Measurements from ENCODE around the gene LRRC27.

The LRRC27 gene

DNA sequence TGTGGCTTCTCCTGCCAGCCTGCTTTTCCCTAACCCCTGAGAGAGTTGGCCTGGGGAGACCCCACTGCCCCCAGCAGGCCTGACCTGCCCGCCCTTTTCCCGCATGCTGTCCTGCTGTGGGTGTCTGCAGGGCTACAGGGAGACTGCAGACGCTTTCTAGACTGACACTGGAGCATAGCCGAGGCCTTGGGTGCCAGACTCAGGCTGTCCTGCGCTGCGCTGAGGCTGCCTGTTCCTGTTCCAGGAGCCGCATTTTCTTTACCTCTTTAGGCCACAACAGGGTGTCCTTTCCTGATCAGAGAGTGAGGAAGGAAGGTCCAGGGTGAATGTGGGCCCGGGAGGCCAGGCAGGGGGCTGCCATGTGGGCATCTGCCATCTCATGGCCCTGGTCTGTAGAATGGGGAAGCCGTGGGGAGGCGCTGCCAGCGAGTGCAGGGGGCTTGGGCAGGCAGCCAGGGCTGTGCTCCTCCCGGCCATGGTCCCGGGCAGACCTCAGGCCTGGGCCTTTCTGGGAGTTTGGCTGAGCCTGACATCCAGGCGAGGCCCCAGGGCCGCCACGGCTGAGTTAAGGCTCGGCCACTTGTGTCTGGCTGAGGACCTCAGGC is 68.7 kb downstream of the LRRC27 start:
- TF ChIP-seq, protein P1, sequence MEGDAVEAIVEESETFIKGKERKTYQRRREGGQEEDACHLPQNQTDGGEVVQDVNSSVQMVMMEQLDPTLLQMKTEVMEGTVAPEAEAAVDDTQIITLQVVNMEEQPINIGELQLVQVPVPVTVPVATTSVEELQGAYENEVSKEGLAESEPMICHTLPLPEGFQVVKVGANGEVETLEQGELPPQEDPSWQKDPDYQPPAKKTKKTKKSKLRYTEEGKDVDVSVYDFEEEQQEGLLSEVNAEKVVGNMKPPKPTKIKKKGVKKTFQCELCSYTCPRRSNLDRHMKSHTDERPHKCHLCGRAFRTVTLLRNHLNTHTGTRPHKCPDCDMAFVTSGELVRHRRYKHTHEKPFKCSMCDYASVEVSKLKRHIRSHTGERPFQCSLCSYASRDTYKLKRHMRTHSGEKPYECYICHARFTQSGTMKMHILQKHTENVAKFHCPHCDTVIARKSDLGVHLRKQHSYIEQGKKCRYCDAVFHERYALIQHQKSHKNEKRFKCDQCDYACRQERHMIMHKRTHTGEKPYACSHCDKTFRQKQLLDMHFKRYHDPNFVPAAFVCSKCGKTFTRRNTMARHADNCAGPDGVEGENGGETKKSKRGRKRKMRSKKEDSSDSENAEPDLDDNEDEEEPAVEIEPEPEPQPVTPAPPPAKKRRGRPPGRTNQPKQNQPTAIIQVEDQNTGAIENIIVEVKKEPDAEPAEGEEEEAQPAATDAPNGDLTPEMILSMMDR (IDR thresholded peaks at IDR 0.05; ENCODE audit: control extremely low read depth, extremely low read depth, low read depth, missing control alignments): no peak
- CTCF ChIA-PET: no interaction called here
- POLR2A ChIA-PET: no interaction called here
- DNase-seq (ENCODE audit: extremely low spot score): no peak

DNA sequence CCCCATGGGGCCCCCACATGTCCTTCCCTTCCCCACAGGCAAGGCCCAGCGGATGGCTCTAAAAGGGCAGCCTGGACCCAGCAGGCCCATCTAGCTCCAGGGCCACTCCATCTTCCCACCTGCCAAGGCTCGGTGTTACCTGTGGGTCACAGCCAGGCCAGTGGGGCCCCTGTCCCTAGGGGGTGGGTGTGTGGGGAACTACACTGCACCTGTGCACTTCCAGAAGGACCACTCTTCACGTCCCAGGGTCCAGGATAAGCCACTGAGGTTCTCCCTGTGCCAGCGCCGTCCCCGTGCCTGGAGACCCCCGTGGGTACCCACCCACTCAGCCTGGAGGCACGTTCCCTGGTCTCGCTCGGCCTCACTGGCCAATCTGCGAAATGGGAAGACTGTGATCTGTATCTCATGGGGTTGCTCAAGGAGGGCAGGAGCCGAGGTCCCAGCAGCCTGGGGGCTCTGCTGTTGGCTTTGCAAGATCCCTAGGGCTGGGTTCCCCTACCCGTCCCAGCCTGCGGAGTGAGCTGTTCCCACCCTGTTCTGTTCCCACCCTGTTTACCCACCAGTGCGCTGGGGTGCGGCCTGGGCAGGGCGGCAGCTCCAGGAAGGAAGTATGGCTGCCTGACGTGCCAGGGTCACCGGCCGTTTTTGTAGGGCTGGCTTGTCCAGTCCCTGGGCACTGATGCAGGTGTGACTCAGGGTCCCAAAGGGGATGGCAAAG is 69.6 kb downstream of the LRRC27 start:
- no peak for DNase-seq (ENCODE audit: extremely low spot score)
- POLR2A ChIA-PET: no interaction called here
- CTCF ChIA-PET: no interaction called here

DNA sequence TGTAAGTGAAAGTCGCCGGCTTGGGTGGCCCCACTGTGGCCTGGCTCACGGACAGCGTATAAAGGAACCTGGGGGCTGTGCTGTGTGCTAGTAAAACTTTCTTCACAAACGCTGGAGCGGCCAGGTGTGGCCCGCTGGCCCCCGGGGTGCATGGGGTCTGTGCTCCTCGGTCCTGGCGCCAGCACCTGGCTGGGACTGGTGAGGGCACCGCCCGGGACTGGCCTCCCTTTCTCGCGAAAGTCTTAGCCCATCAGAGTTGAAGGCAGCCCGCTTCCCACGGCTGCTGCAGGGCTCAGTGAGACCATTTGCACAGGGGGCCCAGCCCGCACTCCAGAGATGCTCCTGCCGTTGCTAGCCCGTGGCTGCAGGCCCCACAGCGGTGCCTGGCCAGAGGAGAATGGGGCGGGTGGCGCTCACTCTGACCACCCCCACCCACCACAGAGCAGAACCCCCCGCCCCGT is 70.8 kb downstream of the LRRC27 start:
- ChIA-PET POLR2A (no interaction called here), CTCF (no interaction called here)
- TF ChIP-seq, protein P1 (IDR thresholded peaks at IDR 0.05; ENCODE audit: control extremely low read depth, extremely low read depth, low read depth, missing control alignments): no peak
- DNase-seq (ENCODE audit: extremely low spot score): no peak

More for the DNA sequence above, 69.6 kb downstream of the LRRC27 start:
- TF ChIP-seq, protein P1 (IDR thresholded peaks at IDR 0.05; ENCODE audit: control extremely low read depth, extremely low read depth, low read depth, missing control alignments): no peak

DNA sequence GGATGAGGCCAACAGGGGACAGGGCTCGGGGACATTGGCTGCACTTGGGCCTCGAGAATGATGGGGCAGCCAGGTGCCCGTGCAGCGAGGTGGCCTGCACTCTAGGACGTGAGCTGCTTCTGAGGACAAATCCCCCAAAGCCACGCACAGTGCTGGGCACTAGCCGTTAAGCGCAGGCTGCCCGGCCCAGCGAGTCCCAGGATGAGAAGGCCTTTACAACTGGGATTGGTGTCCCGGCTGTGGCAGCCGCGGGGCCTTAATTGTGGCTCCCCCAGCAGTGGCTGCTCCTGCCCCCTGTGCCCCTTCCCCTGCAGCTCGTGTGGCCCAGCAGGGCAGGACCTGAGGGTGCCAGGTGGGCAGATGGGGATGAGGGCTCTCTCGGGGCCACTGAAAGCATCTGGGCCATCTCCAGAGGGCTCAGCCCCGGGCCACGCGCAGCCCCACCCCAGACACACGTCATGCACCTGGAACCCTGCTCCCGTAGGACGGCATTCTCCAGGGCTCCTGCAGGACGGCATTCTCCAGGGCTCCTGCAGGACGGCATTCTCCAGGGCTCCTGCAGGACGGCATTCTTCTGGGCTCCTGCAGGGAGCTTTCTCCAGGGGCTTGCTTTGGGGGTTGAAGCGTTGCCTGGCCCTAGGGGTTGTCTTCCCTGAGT is 71.6 kb downstream of the LRRC27 start:
- TF ChIP-seq, protein P1 (IDR thresholded peaks at IDR 0.05; ENCODE audit: control extremely low read depth, extremely low read depth, low read depth, missing control alignments): no peak
- ChIA-PET POLR2A (no interaction called here), CTCF (no interaction called here)
- no peak for DNase-seq (ENCODE audit: extremely low spot score)

DNA sequence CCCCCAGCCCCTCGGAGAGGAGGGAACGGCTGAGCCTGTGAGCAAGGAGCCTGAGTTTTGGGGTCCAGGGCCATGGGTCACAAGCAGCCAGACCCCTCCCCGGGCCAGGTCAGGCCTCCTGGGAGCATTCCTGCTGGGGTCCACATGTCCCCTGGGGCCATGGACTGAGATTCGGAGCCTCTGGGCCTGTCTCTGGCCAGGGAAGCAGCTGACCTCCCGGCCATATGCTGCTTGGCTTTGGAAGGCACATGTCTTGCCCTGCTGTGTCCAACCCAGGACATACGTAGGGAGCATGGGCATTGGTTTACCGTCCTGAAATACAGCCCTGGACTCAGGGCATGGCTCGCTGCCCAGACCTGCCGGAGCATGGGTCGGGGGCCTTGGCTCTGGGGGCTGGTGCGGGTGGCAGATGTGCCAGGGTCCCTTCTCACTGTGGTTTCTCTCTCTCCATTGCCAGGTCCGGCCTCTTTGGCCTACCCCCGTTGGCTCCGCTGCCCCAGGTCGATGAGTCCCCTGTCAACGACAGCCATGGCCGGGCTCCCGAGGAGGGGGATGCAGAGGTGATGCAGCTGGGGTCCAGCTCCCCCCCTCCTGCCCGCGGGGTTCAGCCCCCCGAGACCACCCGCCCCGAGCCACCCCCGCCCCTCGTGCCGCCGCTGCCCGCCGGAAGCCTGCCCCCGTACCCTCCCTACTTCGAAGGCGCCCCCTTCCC is 72.3 kb downstream of the LRRC27 start:
- ChIA-PET CTCF (no interaction called here), POLR2A (no interaction called here)
- TF ChIP-seq, protein P1 (IDR thresholded peaks at IDR 0.05; ENCODE audit: control extremely low read depth, extremely low read depth, low read depth, missing control alignments): no peak
- no peak for DNase-seq (ENCODE audit: extremely low spot score)

DNA sequence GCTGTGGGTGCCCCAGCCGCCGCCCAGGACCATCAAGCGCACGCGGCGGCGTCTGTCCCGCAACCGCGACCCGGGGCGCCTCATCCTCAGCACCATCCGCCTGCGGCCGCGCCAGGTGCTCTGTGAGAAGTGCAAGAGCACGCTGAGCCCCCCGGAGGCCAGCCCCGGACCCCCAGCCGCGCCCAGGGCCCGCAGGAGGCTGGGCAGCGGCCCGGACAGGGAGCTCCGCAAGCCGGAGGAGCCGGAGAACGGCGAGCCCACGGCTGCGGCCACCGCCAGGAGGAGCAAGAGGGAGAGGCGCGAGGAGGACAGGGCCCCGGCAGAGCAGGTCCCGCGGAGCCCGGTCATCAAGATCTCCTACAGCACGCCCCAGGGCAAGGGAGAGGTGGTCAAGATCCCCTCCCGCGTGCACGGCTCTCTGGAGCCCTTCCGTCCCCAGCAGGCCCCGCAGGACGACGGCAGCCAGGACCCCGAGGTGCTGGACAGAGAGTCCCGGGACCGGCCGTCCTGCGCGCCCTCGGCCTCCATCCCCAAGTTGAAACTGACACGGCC is 73.0 kb downstream of the LRRC27 start:
- ChIA-PET CTCF (no interaction called here), POLR2A (no interaction called here)
- DNase-seq (ENCODE audit: extremely low spot score): no peak
- TF ChIP-seq, protein P1 (IDR thresholded peaks at IDR 0.05; ENCODE audit: control extremely low read depth, extremely low read depth, low read depth, missing control alignments): no peak

All from GM10248 (cell line).